ENCODE data around the gene CCDC85B. TPM values are rescaled to one million over a fixed set of nuclear protein-coding genes. Genes with fewer than 3 reads are reported as not detected.

CCDC85B gene
- total and polyA plus RNA-seq, 2 of the 13 experiments (the other 11 are each of a cell fraction or from before 2014, with no cell fraction given): 8.2 to 19.5 TPM

- no peak for TF ChIP-seq CEBPB (IDR thresholded peaks at IDR 0.05; ENCODE audit: borderline replicate concordance, low read depth, low read length)
- no peak for TF ChIP-seq NFYB (CRISPR knock-in tag; IDR thresholded peaks at IDR 0.05)
- no peak for TF ChIP-seq MAX (IDR thresholded peaks at IDR 0.05)
- TF ChIP-seq ZNF615 (CRISPR knock-in tag; IDR thresholded peaks at IDR 0.05; ENCODE audit: borderline replicate concordance): no peak
- no peak for TF ChIP-seq ARID3A (IDR thresholded peaks at IDR 0.05; ENCODE audit: low read depth, low read length)
- TF ChIP-seq ZC3H4 (CRISPR knock-in tag; IDR thresholded peaks at IDR 0.05; ENCODE audit: borderline replicate concordance): 0 out of 2 replicates have a peak, but pooled peaks have one; percentile 0
- no peak for TF ChIP-seq ZNF431 (CRISPR knock-in tag; IDR thresholded peaks at IDR 0.05; ENCODE audit: borderline replicate concordance, low read depth)
- TF ChIP-seq ADNP (CRISPR knock-in tag; IDR thresholded peaks at IDR 0.05): no peak
- TF ChIP-seq RBFOX2 (IDR thresholded peaks at IDR 0.05; ENCODE audit: low read depth, low read length): no peak
- 0 out of 2 replicates have a peak, but pooled peaks have one; percentile 48 for TF ChIP-seq ZNF839 (CRISPR knock-in tag; IDR thresholded peaks at IDR 0.05; ENCODE audit: borderline replicate concordance)
- TF ChIP-seq ESRRA (CRISPR knock-in tag; IDR thresholded peaks at IDR 0.05; ENCODE audit: low read depth): no peak
- TF ChIP-seq ZNF687 (CRISPR knock-in tag; IDR thresholded peaks at IDR 0.05): peak; percentile 61
- TF ChIP-seq ZNF557 (CRISPR knock-in tag; IDR thresholded peaks at IDR 0.05): no peak
- peak; percentile 64; the same call in 1 of the 2 replicates for TF ChIP-seq FLYWCH1 (CRISPR knock-in tag; IDR thresholded peaks at IDR 0.05)
- no peak for TF ChIP-seq FOXK2 (IDR thresholded peaks at IDR 0.05)
- no peak for TF ChIP-seq FOSL1 (CRISPR knock-in tag; IDR thresholded peaks at IDR 0.05; ENCODE audit: borderline replicate concordance)
- TF ChIP-seq ATF5 (CRISPR knock-in tag; IDR thresholded peaks at IDR 0.05; ENCODE audit: low read depth): 0 out of 2 replicates have a peak, but pooled peaks have one; percentile 28
- no peak for TF ChIP-seq FOXP4 (CRISPR knock-in tag; IDR thresholded peaks at IDR 0.05)
- TF ChIP-seq HOXA5 (CRISPR knock-in tag; IDR thresholded peaks at IDR 0.05): no peak
These were observed 30.6 kb upstream of the CCDC85B start (continued) for GRCh38 chr11:65859812-65860277.

Data from HepG2 (cell line).